Activated T-helper 1 cell treated with anti-CD3 and anti-CD28 coated beads, Interleukin-2, amount 50 U/mL, for 16 hours (primary cell): ENCODE results near the gene OSMR.

ENCODE experiments used
- DNase-seq, 2 donors: peaks; one replicate each; pipeline ENCODE4 v3.0.0-alpha.2; 2020; ENCODE audit warnings: low read depth in 1 of 2, low spot score in 1 of 2

The OSMR gene

DNA sequence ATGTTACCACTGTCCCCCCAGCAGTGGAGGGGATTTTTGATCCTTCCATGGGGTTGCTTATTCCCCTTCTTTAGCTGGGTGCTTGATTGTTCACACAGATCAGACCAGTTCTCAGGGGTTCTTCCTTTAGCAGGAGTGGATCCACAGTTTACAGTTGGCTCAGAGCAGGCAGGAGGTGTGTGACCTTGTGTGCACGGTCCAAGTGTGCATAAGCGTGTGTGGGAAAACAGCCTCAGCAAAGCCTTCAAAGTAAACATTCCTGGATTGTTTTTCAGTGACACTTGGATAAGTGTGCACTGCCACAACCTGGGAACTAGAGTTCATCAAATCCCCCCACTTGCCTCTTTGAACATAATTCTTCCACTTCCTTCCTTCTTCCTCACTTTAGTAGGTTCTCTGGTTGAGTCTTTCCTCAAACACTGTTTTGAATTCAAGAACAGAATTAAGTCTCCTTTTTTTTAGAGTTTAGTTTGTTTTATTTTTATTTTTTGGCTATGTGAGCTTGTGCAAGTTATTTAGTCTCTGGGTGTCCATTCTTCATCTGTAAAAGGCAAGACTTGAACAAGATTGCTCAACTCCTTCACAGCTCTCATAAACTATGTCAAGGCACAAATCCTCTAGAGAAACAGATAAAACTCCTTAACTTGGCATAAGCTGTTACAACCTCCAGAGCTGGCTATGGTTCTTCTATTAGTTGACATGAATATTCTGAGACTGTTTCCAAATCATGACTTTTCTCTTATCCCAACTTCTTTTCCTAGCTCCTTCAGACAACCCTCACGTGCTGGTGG, 78.0 kb downstream of the OSMR start:
- no peak for DNase-seq

DNA sequence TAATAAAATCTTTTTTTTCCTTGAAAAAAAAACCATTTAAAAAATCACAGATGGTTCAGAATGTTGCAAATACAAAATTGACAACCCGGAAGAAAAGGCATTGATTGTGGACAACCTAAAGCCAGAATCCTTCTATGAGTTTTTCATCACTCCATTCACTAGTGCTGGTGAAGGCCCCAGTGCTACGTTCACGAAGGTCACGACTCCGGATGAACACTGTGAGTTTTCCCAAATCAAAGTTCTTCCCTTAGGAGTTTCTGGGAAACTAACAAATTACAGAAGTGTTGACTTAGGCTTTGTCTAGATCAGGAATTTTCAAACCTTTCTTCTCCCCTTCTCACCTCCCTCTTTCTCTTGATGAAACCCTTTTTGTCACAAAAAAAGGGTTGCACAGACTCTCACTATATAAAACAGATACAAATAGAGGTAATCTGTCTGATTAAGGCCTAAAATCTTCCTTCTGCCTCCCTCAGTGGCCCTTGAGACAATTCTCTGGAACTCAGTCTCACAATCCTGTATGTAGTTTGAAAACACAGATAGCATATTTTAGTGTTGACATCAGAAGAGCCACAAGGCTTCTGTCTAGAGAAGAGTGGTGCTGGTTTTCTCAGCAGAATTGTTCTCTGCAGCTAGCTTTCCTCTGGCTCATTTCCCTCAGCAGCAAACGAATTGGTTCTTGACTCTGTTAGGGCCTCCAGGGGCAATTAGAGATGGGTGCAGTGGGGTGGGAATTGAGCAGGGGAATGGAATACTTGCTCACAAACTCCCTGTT, 79.5 kb downstream of the OSMR start:
- DNase-seq = no peak

DNA sequence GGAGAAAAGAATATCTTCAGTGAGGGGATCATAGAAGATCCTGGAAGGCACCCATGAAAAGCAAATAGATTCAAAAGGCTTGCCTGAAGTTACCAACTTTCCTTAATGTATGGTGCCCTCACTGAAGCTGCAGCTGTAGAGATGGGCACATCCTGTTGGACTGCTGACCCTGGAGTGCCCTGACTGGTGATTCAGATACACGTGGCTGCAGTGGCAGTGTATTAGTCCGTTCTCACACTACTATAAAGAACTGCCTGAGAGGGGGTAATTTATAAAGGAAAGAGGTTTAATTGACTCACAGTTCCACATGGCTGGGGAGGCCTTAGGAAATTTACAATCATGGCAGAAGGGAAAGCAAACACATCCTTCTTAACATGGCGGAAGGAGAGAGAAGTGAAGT, 80.3 kb downstream of the OSMR start:
- DNase-seq = no peak

DNA sequence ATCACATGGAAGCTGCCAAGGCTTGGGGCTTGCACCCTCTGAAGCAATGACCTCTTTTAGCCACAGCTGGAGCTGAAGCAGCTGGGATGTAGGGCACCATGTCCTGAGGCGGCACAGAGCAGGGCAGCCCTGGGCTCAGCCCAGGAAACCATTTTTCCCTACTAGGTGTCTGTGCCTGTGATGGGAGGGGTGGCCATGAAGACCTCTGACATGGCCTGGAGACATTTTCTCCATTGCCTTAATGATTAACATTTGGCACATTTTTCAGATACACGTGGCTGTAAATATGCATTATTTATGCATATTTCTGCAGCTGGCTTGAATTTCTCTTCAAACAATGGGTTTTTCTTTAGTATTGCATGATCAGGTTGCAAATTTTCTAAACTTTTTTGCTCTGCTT, 81.7 kb downstream of the OSMR start:
- DNase-seq = no peak

DNA sequence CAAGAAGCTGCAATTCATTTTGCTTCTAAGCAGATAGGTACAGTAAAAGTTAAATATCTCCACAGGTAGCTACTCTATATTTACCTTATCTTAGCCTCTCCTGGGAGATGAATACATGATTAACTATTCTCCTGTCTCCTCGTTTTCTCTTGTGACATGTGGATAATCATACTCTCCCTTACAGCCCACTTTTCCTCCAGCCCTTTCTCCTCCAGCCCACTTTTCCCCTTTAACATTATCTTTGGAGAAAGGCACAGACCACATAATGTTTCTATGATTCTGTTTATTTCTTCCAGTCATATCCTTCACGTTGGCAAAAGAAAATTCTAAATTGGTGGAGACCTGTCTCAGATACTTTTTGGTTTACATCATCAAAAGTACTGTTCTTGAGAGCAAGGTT, 84.0 kb downstream of the OSMR start:
- no peak for DNase-seq

DNA sequence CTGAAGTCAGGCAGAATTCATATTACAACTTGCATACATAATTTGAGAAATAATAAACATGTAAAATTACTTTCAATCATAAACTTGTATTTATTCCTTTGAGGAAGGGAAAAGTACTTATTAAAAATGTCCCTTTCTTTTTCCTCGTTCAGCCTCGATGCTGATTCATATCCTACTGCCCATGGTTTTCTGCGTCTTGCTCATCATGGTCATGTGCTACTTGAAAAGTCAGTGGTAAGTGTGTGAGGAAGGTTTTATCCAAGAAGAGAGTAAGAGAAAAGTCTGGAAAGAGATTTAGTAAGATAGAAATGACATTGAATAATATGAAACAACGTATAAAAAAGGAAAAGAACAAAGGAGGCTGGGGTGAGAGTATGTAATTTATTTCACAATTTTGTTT, 85.9 kb downstream of the OSMR start:
- no peak for DNase-seq

DNA sequence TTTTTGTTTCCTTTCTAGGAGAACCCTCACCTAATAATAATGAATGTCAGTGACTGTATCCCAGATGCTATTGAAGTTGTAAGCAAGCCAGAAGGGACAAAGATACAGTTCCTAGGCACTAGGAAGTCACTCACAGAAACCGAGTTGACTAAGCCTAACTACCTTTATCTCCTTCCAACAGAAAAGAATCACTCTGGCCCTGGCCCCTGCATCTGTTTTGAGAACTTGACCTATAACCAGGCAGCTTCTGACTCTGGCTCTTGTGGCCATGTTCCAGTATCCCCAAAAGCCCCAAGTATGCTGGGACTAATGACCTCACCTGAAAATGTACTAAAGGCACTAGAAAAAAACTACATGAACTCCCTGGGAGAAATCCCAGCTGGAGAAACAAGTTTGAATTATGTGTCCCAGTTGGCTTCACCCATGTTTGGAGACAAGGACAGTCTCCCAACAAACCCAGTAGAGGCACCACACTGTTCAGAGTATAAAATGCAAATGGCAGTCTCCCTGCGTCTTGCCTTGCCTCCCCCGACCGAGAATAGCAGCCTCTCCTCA, 87.1 kb downstream of the OSMR start:
- no peak for DNase-seq

DNA sequence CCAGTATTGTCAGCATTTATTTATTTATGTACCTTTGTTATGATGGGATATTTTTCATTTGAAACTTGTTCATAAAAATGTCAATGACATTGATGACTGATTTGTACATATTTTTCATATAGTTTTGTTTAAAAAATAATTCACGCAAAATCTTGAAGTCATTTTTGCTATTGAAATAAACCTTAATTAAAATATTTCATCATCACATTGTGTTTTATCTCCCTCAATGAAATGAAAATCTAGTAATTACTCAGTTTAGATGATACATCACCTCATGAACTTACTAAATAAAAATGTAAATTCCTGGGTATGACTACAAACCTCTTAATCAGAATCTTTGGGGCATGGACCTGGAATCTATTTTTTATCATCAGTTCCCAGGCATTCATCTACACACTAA, 89.6 kb downstream of the OSMR start:
- DNase-seq = no peak

DNA sequence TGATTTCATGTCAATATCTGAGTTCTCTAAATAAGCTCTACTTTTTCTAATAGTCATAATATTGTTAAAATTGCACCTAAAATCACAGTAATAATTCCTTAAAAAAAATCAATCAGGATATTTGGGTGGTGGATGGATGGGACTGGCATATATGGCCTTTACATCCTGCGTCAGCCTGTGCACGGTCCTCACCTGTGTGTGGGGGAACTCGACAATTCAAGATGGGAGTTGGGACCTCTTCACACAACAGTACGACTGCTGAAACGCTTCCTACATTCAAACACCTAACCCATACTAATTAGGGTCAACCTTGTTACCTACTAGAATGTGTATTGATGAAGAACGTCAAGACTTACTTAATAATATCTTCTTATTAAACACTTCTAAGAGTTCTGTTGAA, 90.5 kb downstream of the OSMR start:
- DNase-seq = no peak

DNA sequence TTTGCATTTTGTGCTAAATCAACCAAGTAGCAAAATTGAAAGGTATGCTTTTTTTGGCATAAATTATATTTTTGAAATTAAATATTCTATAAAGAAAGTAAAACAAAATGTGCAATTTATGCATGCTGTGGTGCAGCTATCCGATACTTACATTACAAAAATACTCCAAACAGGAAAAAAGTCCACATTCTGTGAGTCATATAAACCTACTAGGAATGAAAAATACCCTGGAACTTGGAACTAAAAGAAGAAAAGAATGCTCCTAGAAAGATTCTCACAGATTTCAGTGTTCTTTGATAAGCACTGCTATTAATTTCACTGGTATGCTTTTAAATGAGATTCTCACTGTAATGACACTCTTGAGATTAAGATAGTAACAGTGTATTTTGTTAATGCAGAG, 92.6 kb downstream of the OSMR start:
- no peak for DNase-seq

DNA sequence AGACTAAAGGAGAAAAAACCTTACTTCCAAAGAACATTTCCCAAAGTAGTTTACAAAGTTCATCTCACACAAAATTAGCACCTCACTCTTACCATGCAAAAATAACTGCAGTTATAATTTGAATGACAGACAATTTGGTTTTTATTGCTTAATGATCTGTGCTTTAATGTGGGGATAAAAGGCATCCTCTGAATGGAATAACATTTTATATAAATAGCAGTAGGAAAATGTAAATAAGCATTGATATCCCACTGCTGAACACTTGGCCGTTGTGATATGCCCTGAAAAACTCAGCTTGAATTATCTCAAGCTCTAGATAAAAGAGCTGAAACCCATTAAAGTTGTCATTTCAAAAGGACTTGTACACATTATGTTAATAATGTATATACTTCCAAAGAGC, 93.2 kb downstream of the OSMR start:
- DNase-seq = no peak

DNA sequence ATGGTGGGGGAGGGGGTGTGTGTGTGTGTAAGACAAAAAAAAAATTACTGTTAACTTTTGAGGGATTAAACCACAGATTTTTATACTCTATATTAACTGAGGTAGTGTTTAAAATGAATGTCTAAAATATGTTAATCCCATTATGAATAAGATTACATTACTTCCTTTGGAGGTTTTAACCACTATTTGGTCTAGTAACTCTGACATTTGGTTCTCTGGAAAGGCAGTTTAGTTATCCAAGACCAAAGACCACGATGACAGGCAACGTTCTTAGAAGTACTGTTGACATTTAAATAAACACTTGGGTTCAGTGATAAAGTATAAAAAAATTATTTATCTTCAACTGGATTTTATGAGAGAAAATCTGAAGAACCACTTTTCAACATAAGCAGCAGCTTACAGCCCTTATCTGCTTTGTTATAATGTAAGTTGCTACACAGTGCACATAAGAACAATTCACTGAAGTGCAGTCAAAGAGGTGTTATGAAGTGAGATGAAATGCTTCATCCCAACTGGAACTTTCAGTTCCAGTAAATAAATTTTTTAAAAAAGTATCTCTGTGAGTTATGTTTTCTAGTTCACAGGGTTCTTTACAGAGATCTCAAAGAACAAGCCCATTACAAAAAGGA, 94.5 kb downstream of the OSMR start:
- no peak for DNase-seq

DNA sequence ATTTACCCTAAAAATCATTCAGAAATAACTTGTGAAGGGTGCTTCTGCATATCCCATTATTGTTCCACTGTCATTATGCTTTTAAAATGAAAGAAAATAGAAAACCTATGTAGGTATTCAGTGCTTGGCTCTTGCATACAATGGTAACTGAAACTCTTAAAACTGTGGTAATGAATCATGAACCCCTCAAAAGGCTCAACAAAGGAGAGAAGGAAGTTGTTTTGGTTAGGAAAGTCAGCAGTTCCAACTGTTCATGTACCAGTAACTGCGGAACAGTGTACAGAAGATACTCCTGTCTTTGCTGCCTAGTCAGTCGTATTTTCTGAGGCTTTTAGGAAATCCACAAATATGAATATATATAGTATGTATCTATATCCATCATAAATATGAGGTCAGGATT, 96.1 kb downstream of the OSMR start:
- no peak for DNase-seq

DNA sequence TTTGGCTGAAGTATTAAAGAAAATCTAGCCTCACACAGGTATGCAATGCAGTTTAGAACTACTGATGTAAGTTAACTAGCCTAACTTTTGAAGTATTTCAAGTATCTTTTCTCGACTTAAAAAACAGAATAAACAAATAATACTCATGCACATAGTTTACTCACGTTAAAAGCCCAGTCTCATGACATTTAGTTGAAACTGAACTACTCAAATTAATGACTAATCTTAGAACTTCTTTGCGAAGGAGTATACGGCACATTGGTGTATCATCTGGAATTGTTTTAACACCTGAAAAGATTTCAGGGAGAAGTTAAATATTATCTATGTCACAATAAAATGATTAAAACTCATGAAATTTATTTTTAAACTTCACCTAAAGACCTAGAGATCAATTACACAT, 98.5 kb downstream of the OSMR start:
- DNase-seq = no peak

DNA sequence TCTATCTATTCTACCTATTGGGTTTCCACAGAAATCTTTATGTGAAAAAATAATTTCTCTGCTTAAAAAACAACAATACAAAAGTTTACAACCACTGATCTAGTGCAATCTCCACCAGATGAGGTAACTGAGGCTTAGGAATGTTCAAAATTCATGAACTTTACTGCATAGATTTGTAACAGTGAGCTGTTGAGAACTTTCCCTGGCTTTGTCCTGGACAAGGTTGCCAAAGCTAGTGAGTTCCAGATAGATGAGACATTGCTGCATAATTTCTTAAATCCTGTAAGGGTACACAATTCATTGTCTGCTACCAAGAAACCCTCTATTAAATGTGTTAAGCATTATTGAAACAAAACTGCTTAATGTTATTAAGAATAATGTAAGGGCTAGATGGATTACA, 102.7 kb downstream of the OSMR start:
- DNase-seq = no peak

DNA sequence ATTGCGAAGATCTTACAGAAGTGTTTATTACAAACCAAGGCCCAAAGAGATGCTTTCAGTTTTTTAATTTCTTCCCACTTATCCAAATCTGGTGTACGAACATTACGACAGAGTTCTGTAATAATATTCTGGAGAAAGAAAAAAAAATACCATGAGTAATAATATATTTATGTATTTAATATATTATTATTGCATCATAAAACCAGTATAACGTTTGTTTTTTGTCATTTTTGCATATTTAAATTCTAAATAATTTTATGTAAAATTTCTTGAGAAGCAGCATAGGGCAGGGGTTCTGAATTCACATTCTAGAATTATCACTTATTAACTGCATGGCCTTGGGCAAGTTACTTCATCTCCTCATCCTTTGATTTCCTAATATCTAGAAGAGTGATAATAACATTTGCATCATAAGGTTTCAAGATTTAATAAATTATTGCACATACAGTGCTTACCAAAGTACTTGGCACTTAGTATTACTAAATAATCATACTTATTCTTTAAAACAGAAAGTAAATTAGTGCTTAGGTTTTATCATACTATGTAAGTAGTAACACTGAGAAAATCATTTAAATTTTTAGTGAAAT, 107.7 kb downstream of the OSMR start:
- DNase-seq = no peak

DNA sequence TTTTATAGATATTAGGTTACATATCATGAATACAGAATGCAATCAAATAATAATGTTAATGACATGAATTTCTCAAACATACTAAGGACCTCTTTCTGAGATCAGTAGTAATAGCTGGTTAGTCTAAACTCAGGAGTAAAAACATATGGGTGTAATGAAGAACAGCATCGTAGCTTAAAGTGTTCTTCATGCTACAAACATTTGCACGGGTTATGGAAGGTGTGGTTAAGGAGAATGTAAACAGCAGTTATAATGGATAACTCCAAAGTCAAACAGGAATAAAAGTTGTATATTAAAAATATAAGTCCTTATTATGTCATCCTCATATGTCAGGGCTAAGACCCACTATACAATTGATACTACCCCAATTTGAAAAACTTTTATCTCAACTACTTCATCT, 115.9 kb downstream of the OSMR start:
- no peak for DNase-seq

DNA sequence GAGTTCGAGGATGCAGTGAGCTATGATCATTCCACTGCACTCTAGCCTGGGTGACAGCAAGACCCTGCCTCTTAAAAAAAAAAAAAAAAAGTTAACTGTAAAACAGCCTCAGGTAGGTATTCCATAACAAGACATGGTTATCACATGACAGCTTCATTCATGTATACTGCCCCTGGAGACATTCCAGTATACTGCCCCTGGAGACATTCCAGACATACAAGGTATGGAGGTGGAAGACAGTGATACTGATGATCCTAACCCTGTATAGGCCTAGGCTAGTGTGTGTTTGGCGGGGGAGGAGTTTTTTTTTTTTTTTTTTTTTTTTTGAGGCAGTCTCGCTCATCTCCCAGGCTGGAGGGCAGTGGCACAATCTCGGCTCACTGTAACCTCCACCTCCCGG, 122.9 kb downstream of the OSMR start:
- no peak for DNase-seq

DNA sequence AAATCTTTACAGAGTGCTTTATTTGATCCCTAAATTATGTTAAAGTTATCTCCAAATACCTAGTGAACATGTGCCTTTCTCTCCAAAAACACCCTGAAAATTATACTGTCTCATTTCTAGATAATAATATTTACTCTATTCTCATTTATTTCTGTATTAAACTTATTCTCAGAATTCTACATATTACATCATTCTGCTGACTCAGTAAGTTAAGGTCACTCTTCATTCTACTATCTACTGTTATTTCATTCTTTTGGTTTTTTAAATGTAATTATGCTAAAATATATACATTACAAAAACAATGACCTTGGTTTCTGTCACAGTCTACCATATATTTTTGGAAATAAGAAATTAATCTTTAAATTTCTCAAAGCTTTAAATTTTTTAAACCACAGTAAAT, 132.2 kb downstream of the OSMR start:
- no peak for DNase-seq

DNA sequence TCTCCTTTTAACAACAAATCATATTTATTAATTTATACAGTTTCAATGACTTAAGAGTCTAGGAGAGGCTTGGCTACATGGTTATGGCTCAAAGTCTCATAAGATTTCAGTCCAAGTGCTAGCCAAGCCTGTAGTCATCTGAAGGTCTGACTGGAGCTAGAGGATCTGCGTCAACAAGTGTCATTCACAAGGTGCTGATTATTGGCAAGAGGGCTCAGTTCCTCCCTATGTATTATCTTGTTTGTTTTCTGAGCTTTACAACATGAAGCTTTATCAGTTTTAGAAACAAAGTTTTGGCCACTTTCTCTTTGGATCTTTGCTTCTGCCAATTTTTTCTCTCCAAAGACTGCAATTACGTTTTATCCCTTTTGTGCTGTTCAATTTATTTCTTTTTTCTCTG, 133.7 kb downstream of the OSMR start:
- no peak for DNase-seq
